ENCODE results near the gene EDC4. TPM values are rescaled to one million over a fixed set of nuclear protein-coding genes. Genes with fewer than 3 reads are reported as not detected.

The EDC4 gene
- total and polyA plus RNA-seq, 2 of the 13 experiments (the other 11 are each of a cell fraction or from before 2014, with no cell fraction given), result 51.4 to 59.1 TPM

DNA sequence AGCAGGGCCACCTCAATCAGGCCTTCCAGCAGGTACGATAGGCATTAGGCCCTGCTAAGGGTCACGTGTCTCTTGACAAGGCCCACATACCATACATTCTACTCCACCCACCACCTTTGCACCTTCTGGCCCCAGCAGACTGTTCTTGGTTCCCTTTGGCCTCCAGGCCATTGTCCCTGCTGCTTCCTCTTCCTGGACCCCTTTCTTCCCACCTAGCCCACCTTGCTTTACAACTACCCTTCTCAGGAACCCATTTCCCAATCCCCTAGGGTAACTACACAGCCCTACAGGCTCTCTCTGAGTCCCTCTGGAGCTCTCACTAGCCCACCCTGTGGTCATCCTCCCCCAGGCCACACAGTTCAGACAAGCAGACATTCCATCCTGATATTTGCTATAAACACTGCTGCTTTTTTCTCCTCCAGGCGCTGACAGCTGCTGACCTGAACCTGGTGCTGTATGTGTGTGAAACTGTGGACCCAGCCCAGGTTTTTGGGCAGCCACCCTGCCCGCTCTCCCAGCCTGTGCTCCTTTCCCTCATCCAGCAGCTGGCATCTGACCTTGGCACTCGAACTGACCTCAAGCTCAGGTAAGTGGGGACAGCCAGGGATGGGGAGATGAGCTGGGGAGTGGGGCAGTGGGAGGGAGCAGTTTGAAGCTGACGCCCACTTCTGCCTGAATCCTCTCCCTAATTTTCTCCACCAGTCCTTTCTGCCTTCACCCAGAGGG, 10.5 kb downstream of the EDC4 start (continued):
- TF ChIP-seq ZNF317 (CRISPR knock-in tag; IDR thresholded peaks at IDR 0.05) (no peak), SAFB2 (CRISPR knock-in tag; IDR thresholded peaks at IDR 0.05; ENCODE audit: borderline replicate concordance, low read depth) (no peak), ZNF572 (CRISPR knock-in tag; IDR thresholded peaks at IDR 0.05) (0 out of 2 replicates have a peak, but pooled peaks have one; percentile 28), SOX13 (IDR thresholded peaks at IDR 0.05) (no peak), SOX13 (CRISPR knock-in tag; conservative IDR thresholded peaks at IDR 0.05 in 1 of 2, IDR thresholded peaks at IDR 0.05 in 1 of 2) (peak in 1 of 2 experiments; percentile 43; a peak in 1 of 4 replicates), ZMYM4 (CRISPR knock-in tag; IDR thresholded peaks at IDR 0.05) (no peak), FOXO1 (CRISPR knock-in tag; IDR thresholded peaks at IDR 0.05) (no peak), HNRNPL (IDR thresholded peaks at IDR 0.05; ENCODE audit: low read depth, low read length) (0 out of 2 replicates have a peak, but pooled peaks have one; percentile 58), ZBTB3 (CRISPR knock-in tag; IDR thresholded peaks at IDR 0.05; ENCODE audit: borderline replicate concordance, low read depth) (no peak), NR2F6 (IDR thresholded peaks at IDR 0.05) (no peak), NR2F6 (CRISPR knock-in tag; IDR thresholded peaks at IDR 0.05) (peak; percentile 21; the same call in 1 of the 2 replicates), MXD4 (CRISPR knock-in tag; IDR thresholded peaks at IDR 0.05) (0 out of 2 replicates have a peak, but pooled peaks have one; percentile 34), ZSCAN22 (CRISPR knock-in tag; IDR thresholded peaks at IDR 0.05) (0 out of 2 replicates have a peak, but pooled peaks have one; percentile 17), KDM2A (CRISPR knock-in tag; IDR thresholded peaks at IDR 0.05; ENCODE audit: borderline replicate concordance, low read depth) (no peak), KDM6A (CRISPR knock-in tag; IDR thresholded peaks at IDR 0.05; ENCODE audit: low read depth) (no peak), GLI4 (CRISPR knock-in tag; IDR thresholded peaks at IDR 0.05; ENCODE audit: borderline replicate concordance) (0 out of 2 replicates have a peak, but pooled peaks have one; percentile 47), NR3C1 (CRISPR knock-in tag; IDR thresholded peaks at IDR 0.05) (no peak), ZFYVE20 (CRISPR knock-in tag; IDR thresholded peaks at IDR 0.05; ENCODE audit: borderline replicate concordance, low read depth) (no peak)
- TF ChIP-seq, protein P1, sequence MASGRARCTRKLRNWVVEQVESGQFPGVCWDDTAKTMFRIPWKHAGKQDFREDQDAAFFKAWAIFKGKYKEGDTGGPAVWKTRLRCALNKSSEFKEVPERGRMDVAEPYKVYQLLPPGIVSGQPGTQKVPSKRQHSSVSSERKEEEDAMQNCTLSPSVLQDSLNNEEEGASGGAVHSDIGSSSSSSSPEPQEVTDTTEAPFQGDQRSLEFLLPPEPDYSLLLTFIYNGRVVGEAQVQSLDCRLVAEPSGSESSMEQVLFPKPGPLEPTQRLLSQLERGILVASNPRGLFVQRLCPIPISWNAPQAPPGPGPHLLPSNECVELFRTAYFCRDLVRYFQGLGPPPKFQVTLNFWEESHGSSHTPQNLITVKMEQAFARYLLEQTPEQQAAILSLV (CRISPR knock-in tag; IDR thresholded peaks at IDR 0.05; ENCODE audit: borderline replicate concordance), result no peak
- TF ChIP-seq, protein P2, sequence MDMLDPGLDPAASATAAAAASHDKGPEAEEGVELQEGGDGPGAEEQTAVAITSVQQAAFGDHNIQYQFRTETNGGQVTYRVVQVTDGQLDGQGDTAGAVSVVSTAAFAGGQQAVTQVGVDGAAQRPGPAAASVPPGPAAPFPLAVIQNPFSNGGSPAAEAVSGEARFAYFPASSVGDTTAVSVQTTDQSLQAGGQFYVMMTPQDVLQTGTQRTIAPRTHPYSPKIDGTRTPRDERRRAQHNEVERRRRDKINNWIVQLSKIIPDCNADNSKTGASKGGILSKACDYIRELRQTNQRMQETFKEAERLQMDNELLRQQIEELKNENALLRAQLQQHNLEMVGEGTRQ (IDR thresholded peaks at IDR 0.05; ENCODE audit: low read depth, low read length), result peak; percentile 64
- TF ChIP-seq, protein P2 (CRISPR knock-in tag; IDR thresholded peaks at IDR 0.05; ENCODE audit: borderline replicate concordance), result no peak; the same call in 1 of the 2 replicates
